ENCODE measurements around the gene CHN2.
A peak's percentile ranks its signal among the peaks of the same experiment; 100 is the strongest.

Gene CHN2

DNA sequence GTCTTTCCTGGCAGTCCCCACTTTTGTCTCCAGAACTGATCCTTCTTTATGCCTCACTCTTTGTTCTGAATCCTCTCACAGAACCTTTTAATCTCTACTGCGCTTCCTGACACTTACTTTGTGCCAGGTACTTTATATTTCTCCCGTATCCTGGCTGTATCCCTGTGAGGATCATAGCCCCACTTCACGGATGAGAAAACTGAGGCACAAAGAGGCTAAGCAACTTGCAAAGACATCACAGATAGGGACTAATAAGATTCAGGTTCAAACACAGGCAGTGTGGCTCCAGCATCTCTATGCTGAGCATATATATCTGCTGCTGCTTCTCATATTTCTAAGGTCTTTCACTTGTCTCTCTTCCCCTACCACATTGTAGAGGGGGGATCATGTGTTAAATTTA is 116.7 kb downstream of the CHN2 start:
- no peak for DNase-seq (ENCODE audit: low spot score)

GRCh38 chr7:29314148-29314547 is 119.6 kb downstream of the CHN2 start:
- no peak for DNase-seq (ENCODE audit: low spot score)

GRCh38 chr7:29315122-29315891 is 120.7 kb downstream of the CHN2 start:
- no peak for DNase-seq (ENCODE audit: low spot score)

DNA sequence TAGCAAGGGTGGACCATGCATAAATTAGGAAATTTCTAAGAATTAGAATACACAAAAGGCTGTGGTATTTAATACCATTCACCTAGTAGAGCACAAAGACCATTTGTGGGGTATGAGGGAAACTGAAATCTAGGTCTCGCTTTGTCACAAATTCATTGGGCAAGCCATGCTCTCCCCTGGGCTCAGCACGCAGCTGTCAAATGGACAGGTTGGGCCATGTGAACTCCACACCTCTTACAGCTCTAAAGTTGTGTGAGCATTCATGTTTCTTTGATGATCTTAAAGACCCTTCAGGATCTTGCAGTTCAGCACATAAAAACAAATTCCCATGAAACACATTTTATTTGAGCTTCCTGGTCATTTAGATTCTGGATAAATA is 121.3 kb downstream of the CHN2 start:
- no peak for DNase-seq (ENCODE audit: low spot score)

GRCh38 chr7:29316926-29317325 is 122.4 kb downstream of the CHN2 start:
- DNase-seq (ENCODE audit: low spot score): no peak

DNA sequence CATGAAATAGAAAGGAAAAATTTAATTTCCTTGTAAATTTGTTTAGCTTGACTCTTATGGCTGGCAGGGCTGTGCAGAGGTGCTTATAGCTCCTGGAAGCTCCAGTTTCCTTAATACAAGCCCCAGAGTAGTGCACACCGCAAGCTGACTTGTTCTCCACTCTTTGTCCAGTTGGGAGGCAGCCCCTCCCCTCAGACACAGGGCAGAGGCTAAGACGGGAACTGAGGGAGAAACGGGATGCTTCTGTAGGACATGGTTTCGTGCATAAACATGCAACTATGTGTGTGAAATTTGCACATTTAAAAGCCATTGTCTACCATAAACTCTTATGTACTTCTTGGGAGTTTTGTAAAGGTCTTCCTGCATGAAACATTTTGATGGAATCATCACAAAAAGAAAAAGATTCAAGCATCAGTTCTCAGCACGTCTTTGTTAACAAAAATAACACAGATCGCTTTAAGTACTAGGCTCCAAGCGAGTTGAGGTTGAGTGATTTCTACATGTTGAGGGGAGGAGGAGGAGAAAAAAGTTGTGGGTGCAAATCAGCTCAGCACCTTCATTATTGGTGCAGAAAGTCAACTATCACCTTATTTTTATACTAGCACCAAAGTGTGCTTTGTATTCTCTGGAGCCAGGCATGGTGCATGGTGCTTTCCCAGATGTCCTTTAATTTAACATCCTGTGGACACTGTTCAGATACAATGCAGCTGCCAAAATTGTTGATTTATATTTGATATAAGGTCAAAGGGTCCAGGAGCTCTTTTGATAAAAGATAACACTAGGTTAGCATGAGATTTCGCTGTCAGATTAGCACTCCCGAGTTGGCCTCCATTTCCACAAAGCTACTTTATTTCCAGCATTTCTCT is 124.5 kb downstream of the CHN2 start:
- no peak for DNase-seq (ENCODE audit: low spot score)

DNA sequence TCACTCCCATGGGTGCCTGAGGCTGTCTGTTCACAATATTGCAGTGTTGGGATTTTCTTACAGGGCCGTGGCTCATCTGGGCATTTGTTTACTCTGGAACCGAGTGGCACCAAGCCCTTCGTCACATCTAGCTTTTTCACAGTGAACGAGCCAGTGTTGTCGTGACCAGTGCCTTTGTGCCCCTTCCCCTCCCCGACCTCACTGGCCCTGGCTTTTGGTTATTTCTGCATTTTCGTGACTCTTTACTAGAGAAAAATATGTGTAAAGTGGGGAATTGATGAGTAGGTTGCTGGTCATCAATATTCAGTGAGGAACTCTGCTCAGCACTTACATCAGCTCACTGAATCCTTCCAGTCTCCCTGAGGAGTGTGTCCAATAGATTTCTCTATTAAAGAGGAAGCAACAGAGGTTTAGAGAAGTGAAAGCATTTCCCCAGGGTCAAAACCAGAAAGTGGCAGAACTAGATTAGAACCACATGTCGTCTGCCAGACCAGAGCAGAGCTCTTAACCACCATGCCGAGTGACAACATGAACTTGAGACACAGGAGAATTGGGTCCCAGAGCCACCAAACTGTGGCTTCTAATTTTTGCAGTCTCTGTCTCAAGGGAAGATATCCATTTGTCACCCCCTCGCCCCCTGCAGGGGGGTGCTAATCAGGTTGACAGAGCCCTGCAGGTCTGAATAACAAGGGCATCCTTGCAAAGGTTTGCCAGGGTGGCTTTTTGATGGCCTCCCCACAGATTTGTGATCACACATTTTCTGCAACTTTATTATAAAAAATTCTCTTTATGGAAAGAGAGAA is 125.3 kb downstream of the CHN2 start:
- DNase-seq (ENCODE audit: low spot score): peak; percentile 37

- DNase-seq (ENCODE audit: low spot score): no peak
These were observed 126.0 kb downstream of the CHN2 start for GRCh38 chr7:29320577-29320976.

DNA sequence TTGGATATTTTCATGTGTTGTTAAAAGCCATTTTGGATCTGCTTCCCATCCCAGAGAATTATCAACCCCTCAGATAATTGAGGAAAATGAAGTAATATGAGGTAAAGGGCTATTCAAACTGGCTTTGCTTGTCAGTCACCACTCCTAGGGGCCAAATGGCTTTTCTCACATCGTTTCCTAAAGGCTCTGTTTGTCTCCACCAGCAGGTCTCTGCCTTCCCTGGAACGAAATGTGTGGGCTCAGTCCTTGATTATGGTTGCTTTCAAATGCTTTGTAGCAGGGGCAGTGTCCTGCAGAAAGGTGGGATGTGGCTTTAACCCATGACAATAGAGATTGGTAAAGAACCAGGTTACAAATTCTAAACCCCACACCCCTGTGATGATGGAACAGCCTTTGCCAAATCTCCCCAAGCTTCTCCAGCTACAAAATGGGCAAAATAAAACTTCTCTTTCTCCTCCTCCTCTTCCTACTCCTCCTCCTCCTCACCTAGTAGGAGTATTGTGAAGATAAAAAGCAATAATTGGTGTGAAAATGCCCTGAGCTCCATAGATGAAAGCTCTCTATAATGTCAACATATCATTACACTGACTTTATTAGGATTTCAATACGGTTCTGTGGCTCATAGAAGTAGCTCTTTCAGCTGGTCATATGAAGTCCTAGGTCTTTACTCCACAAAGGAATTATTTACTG is 127.6 kb downstream of the CHN2 start:
- no peak for DNase-seq (ENCODE audit: low spot score)

DNA sequence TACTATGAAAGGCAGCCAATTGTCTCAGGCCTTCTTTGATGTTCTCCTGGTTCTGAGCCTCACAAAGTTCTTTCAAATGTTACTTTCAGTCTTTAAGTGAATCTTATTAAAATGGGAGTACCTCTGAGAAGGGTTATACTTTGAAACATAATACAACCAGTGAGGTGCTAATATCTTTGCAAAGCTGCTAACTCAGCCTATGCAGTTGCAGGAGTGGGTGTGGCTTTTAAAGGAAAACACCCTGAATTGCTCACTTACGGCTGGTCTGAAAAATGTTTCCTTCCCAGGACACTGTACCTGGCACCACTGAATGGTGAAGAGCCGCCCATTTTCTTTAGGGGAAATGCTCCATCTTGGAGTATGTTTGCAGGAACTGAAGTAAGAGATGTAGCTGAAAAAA is 130.9 kb downstream of the CHN2 start:
- DNase-seq (ENCODE audit: low spot score): no peak

DNA sequence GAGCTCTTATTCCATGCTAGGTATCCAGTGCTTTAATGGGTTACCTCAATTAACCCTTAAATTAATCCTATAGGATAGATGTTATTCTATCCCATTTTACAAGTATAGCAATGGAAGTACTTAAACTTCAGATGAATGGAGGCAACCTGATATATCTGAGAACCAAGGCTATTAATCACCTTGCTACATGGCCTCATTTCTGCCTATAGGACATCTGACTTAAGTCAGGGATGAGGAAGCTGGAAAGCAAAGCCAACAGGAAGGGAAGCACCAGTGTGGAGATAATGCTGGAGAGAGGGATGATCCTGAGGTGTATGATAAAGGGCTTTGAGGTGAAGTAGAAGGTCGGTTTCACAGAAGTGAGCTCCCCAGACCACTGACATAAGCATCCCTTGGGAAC is 132.3 kb downstream of the CHN2 start:
- DNase-seq (ENCODE audit: low spot score): no peak

- no peak for DNase-seq (ENCODE audit: low spot score)
These were observed 132.9 kb downstream of the CHN2 start for GRCh38 chr7:29327455-29327854.

GRCh38 chr7:29328045-29328444 is 133.5 kb downstream of the CHN2 start:
- DNase-seq (ENCODE audit: low spot score): no peak

DNA sequence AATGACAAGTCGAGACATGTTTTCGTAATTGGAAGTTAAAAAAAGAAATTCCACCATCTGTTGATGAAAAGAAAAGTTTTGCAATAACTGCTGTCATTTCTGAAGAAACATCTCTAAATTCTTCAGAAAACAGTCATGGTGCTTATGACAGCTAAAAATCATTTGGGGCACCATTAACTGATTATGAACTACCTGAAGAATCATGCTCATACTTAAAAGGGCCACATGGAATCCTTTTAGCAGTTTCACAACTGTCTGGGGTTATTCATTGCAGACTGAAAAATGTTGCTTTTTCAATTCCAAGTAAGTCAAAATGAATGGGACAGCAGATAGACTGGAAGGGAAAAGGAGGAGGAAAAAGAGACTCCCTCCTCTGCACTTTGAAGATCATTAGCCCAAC is 134.2 kb downstream of the CHN2 start:
- DNase-seq (ENCODE audit: low spot score): peak; percentile 40

GRCh38 chr7:29329686-29330085 is 135.1 kb downstream of the CHN2 start:
- DNase-seq (ENCODE audit: low spot score): no peak

DNA sequence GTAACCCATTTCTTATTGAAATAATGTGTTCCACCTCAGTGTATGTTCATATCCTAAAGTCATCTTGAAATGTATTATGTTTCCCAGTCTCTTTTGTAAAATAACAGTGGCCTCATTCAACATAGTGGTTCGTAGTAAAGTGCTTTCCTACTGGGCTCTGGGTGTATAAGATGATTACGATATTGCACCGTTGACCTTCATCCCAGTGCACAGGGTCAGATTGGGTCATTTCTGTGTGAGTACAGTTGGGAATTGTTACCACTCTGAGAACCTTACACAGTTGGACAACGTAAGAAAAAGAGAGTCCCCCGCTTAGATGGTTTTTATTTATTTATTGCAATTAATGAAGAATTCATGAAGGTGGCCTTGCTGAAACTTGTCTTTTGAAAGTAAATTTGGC is 135.6 kb downstream of the CHN2 start:
- no peak for DNase-seq (ENCODE audit: low spot score)

DNA sequence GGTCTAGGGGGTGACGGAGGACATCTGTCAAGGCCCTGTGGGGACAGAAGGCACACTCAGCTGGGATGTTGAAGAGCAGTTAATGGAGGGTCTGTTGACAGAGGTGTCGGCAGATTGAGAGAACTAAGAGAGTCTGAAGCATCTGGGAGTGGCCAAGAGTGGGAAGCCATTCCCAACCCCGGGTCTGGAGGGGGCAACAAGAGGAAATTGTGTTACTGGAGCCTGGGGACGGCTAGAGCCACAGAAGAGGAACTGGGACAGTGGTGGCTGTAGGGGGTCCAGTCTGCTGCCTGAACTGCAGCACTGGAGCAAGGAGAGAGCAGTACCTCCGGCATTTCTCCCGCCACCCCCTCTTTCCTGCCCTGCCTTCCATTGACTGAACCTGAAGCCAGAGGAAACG is 136.6 kb downstream of the CHN2 start:
- no peak for DNase-seq (ENCODE audit: low spot score)

DNA sequence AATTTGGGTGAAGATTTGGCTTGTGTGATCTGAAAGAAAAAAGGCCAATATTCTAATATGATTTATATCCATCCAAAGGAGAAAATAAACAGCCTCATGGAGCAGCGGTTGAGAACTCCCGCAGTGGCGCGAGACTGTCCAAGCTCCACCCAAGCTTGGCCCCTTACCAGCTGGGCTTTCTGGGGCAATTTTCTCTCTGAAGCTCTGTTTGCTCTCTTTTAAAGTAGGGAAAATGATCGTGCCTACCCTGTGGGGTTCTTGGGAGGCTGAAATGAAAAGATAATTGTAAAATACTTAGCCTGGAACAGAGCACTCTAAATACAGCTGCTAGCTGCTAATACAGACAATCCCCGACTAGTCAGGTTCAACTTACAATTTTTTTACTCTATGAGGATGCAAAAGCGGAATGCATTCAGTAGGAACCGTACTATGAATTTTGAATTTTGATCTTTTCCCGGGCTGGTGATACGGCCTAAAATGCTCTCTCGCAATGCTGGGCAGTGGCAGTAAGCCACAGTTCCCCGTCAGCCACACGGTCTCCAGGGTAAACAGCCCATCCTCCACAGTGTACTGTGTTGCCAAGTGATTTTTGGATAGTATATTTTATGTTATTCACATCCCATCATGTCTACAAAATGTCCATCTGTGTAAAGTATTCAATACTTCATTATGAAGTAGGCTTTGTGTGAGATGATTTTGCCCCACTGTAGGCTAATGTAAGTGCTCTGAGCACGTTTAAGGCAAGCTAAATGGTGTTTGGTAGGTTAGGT is 137.7 kb downstream of the CHN2 start:
- DNase-seq (ENCODE audit: low spot score): no peak

DNA sequence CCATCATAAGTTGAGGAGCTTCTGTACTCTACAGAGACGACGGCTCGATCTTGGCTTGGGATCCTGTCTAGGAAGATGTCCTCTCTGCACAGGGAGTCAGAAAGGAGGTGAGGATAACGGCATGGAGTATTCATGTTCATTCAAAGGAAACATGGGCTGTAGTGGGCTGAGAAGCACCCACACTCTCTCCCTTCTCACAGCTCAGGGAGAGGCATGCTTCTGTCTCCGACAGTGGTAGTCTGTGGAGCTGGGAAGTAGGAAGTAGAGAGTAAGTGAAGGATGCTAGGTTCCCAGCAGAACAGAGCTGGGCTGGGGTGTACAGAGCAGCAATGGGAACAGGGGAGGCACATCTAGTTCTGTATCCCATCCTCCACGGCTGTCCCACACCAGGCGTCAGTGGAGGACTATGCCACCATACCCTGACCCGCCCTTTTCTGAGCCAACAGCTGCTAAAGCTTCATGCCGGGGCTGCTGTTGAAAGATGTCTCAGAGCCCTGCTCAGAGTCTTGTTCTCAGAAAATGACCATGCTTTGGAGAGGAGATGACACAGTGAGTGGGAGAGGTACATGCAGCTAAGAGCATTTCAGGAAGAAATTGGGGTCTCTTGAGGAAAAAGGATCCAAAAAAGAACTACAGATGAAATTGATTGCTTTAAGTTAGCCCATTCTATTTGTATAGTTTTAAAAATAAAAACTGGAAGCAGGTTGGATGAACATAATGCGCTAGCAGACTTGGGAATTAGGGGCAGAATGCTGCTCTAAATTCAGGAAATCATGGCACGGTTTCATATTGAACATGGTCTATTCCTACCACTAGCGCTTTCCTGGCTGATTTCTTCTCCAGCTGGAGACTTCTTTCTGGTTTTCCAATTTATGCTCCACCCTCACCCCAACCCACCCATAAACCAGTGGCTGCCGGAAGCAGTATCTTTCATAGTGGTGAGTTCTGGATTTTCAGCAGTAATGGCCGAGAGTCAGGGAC is 138.6 kb downstream of the CHN2 start:
- no peak for DNase-seq (ENCODE audit: low spot score)

All from GM03348 (cell line).